Heart left ventricle (tissue), 16 donors: ENCODE data around the gene HLA-B. TPM values are rescaled to one million over a fixed set of nuclear protein-coding genes. Genes with fewer than 3 reads are reported as not detected.
"Not testable (repeated sequence)": the region's sequence is repeated elsewhere in the genome, so short reads cannot be mapped to it uniquely, and the experiment has no call there.

Experiments
- ATAC-seq, 4 donors: fragments of 200-7000 bp; cut with Tn5 transposase; one replicate each; pipeline ENCODE4 v1.9.1; 2020 to 2022; ENCODE audit warnings: moderate library complexity in 4 of 4, mild to moderate bottlenecking in 3 of 4, moderate number of reproducible peaks in 1 of 4
- DNase-seq, 5 donors: peaks; one replicate each; pipeline ENCODE4 v3.0.0-alpha.2; 2020
- H3K27ac ChIP-seq, 12 donors: fragments of 200-600 bp; sonication (generic) in 4 of 12; one replicate each; pipeline versions ENCODE4 v1.5.0 to v1.8.0; 2016 to 2022; ENCODE audit warnings: mild to moderate bottlenecking in 2 of 12
- H3K27me3 ChIP-seq, 9 donors: fragments of 200-600 bp; sonication (generic) in 2 of 9; one replicate each; pipeline versions ENCODE4 v1.5.1 to v1.8.0; 2016 to 2022; ENCODE audit warnings: mild to moderate bottlenecking in 3 of 9
- H3K36me3 ChIP-seq, 9 donors: fragments of 200-600 bp; sonication (generic) in 2 of 9; one replicate each; pipeline versions ENCODE4 v1.5.0 to v1.8.0; 2018 to 2022; ENCODE audit warnings: mild to moderate bottlenecking in 2 of 9
- H3K4me1 ChIP-seq, 12 donors: fragments of 200-600 bp; sonication (generic) in 4 of 12; one replicate each; pipeline versions ENCODE4 v1.5.0 to v1.8.0; 2016 to 2022; ENCODE audit warnings: mild to moderate bottlenecking in 3 of 12
- H3K4me3 ChIP-seq, 12 donors: fragments of 200-600 bp; sonication (generic) in 4 of 12; one replicate each; pipeline versions ENCODE4 v1.5.0 to v1.8.0; 2017 to 2022; ENCODE audit warnings: mild to moderate bottlenecking in 9 of 12, moderate library complexity in 4 of 12
- H3K9me3 ChIP-seq, 12 donors: fragments of 200-600 bp; sonication (generic) in 4 of 12; one replicate each; pipeline versions ENCODE4 v1.5.0 to v1.8.0; 2016 to 2022; ENCODE audit warnings: mild to moderate bottlenecking in 1 of 12
- POLR2A ChIP-seq, 2 donors: fragments of 450-650 bp; IDR thresholded peaks; one replicate each; pipeline ENCODE4 v1.6.1; 2017; ENCODE audit warnings: antibody characterized with exemption in 2 of 2, mild to moderate bottlenecking in 2 of 2, moderate library complexity in 2 of 2
- WGBS, 4 donors: extraction: QIAGEN DNeasy Blood & Tissue Kit in 2 of 4; methylation state at CpG; one replicate each; pipeline versions ENCODE4 v1.1.5 to v1.1.7; 2013 to 2018; 5-methylcytosine and 5-hydroxymethylcytosine counted together
- intact Hi-C, 10 donors: fragments of 100-400 bp; cut with DNase I; formaldehyde crosslinking; loops; one replicate each; pipeline versions ENCODE4 v1.11.1 to v1.14.2; 2022
- polyA plus RNA-seq, 2 donors: library from polyadenylated mRNA; stranded (reverse); fragments of 200-250 nt; gene quantifications; one replicate each; pipeline ENCODE4 v1.2.3, GENCODE V29; 2013
- total RNA-seq, 9 donors: library from RNA; depleted of rRNA in 2 of 9; stranded (reverse); fragments of >200 nt in 2 of 9; fragmentation: NEBNext Ultra II Directional in 3 of 9; extraction: Animal tissue kit (Norgen Biotek cat#: 25700) in 3 of 9; gene quantifications; one replicate each; pipeline versions ENCODE4 v1.1.0 to v1.2.4, GENCODE V29; 2016 to 2023
- TF ChIP-seq, protein P1 (sequence below), 12 donors: fragments of 200-600 bp; sonication (generic) in 4 of 12; IDR thresholded peaks; one replicate each; pipeline versions ENCODE4 v1.5.0 to v1.8.0; 2018 to 2022; ENCODE audit warnings: antibody characterized with exemption in 12 of 12, mild to moderate bottlenecking in 5 of 12
- donor health status: ischemic (EF 13 %, LVEDD 7.1; RV severe dilation, severe dysfunction).
- donor health status: healthy with polysubstance abuse.
- donor health status: DM: no; HTN: yes; CAD: no.
- donor health status: DM: no; HTN: no; CAD: no.
- donor health status: ischemic (EF 25% LVEDD 6.9; RV normal size, moderate dysfunction).
- donor health status: ischemic (EF 25% LVEDD 5.7; RV mildly dilated, moderate dysfunction).
- donor health status: healthy.
- donor health status: DM: yes; HTN: yes; CAD: no.
- donor health status: ischemic (EF 35%, LVEDD 5.7; RV mildly dilated, moderate dysfunction).
- donor health status: nonischemic (EF 11% LVEDD 7.7; RV severe dilation, severe dysfunction).
- donor health status: DM: yes; HTN: yes; CAD: no.
- donor health status: PGD.
- donor health status: ischemic (EF 29% LVEDD 5.4; RV normal size, mild dysfunction).
- donor health status: nonischemic (EF 23%, LVEDD 6.1; RV moderate dilation, normal function).

Gene HLA-B
- total and polyA plus RNA-seq, 11 donors = 235 to 2,858 (median 390) TPM

DNA sequence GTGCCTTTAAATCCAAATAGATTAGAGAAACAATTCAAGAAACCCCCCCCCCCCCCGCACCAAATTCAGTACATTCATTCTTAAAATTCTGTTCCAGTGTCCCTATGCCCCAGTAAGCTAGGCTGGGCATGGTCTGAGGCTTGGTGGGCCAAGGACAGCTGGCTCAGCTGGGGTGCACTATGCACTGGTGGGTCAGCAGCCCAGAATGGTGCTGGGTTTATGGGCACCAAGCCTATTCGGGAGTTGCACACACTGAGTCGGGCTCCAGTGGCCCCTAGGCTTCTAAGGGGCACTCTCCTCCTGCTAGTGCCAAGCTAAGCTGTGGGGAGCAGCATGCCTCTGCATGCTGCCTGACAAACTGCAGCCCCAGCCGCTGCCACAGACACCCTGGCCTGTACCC, 20.1 kb upstream of the HLA-B start:
- Histone ChIP-seq H3K27ac (no peak overlapping the region), H3K9me3 (peaks cover 0 to 6% (median under 1%) of the 10 kb centered on the region in 12 donors), H3K36me3 (no peaks in the 10 kb centered on the region), H3K4me3 (no peak overlapping the region), H3K4me1 (no peaks in the 10 kb centered on the region), H3K27me3 (peaks cover 0 to 56% (median 6%) of the 10 kb centered on the region in 9 donors)
- no peak for DNase-seq
- intact Hi-C loops = no loop called here
- no peak for ATAC-seq
- 31 to 58% (median 47%) methylated on average over 2 to 4 of the region's 4 CpGs for WGBS, 4 donors
- no peak for TF ChIP-seq POLR2A (IDR thresholded peaks at IDR 0.05)
- TF ChIP-seq, protein P1, sequence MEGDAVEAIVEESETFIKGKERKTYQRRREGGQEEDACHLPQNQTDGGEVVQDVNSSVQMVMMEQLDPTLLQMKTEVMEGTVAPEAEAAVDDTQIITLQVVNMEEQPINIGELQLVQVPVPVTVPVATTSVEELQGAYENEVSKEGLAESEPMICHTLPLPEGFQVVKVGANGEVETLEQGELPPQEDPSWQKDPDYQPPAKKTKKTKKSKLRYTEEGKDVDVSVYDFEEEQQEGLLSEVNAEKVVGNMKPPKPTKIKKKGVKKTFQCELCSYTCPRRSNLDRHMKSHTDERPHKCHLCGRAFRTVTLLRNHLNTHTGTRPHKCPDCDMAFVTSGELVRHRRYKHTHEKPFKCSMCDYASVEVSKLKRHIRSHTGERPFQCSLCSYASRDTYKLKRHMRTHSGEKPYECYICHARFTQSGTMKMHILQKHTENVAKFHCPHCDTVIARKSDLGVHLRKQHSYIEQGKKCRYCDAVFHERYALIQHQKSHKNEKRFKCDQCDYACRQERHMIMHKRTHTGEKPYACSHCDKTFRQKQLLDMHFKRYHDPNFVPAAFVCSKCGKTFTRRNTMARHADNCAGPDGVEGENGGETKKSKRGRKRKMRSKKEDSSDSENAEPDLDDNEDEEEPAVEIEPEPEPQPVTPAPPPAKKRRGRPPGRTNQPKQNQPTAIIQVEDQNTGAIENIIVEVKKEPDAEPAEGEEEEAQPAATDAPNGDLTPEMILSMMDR (IDR thresholded peaks at IDR 0.05) = no peak

DNA sequence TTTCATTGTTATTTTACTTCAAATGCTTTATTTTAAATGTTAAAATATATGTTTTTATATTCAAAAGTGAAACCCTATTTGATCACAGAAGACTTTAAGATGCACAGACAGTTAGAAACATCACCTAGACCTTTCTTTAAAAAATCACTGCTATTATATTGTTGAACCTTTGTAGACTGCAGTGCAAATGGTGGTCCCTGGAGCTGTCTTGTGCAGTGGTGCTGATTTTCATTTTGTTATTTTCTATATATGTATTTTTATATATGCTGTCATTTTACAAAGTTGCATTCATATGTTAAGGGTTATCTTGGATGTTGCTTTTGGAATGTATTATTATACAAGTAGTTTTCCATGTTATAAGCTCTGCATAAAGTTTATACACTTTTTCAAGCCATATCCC, 18.7 kb upstream of the HLA-B start:
- H3K4me1 ChIP-seq = no peaks in the 10 kb centered on the region
- intact Hi-C loops = no loop called here
- H3K9me3 ChIP-seq = peaks cover 0 to 9% (median 3%) of the 10 kb centered on the region in 12 donors
- TF ChIP-seq, protein P1 (IDR thresholded peaks at IDR 0.05) = no peak
- TF ChIP-seq POLR2A (IDR thresholded peaks at IDR 0.05) = no peak
- no peaks in the 10 kb centered on the region for H3K36me3 ChIP-seq
- H3K4me3 ChIP-seq = no peak overlapping the region
- H3K27me3 ChIP-seq = peaks cover 0 to 58% (median 6%) of the 10 kb centered on the region in 9 donors
- DNase-seq = no peak
- no peak for ATAC-seq
- no peak overlapping the region for H3K27ac ChIP-seq

DNA sequence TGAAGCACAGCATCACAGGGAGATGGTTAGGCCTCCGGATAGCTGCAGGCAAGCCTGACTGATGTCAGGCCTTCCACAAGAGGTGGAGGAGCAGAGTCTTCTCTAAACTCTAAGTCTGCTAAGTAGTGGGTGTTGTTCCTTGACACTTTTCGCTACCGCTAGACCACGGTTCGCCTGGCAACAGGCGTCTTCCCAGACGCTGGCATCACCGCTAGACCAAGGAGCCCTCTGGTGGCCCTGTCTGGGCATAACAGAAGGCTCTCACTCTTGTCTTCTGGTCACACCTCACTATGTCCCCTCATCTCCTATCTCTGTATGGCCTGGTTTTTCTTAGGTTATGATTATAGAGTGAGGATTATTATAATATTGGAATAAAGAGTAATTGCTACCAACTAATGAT, 17.1 kb upstream of the HLA-B start:
- DNase-seq, H3K4me1 ChIP-seq, H3K36me3 ChIP-seq, H3K4me3 ChIP-seq, H3K27ac ChIP-seq, intact Hi-C loops, H3K9me3 ChIP-seq, ATAC-seq: not testable (repeated sequence)
- peaks cover 0 to 53% (median 6%) of the 10 kb centered on the region in 9 donors for H3K27me3 ChIP-seq
- TF ChIP-seq, protein P1 (IDR thresholded peaks at IDR 0.05) = peak in 6 of 12 donors; percentile 9 to 56 (median 46)
- WGBS, 4 donors = 4 to 28% (median 23%) methylated on average over 4 to 8 of the region's 8 CpGs

DNA sequence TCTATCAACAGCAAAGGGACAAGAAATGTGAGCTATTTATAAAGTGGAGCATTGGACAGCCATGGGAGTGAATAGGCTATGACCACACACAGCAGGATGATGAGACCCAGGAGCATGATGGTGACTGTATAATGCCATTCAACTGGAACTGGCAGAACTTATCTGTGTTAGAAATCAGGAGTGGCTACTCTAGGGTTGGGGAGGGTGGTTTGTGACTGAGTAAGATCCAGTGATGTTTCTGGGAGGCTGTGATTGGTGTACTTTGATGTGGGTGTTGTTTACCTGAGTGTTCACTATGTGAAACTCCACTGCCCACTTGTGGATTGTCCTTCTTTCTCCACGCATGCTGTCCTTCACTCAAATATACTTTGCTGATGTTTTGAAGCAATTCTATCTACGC, 11.5 kb upstream of the HLA-B start:
- ATAC-seq (no peak), DNase-seq (no peak)
- no peak overlapping the region for H3K4me3 ChIP-seq
- intact Hi-C loops = loop anchor here in 7 of 10 donors (2.0 to 5.0 kb wide), 4 partner anchors 96 to 231 kb away; partner anchors contain the start of genes PSORS1C2 (in 5 of the 7) and HLA-C (in 2 of the 7)
- no peak overlapping the region for H3K27ac ChIP-seq
- TF ChIP-seq, protein P1 (IDR thresholded peaks at IDR 0.05) = no peak
- no peak for TF ChIP-seq POLR2A (IDR thresholded peaks at IDR 0.05)
- peaks cover 0 to 9% (median 3%) of the 10 kb centered on the region in 12 donors for H3K9me3 ChIP-seq
- H3K36me3 ChIP-seq = no peaks in the 10 kb centered on the region
- 79 to 82% (median 81%) methylated on average over 2 of the region's 2 CpGs for WGBS, 4 donors
- H3K27me3 ChIP-seq = peaks cover 0 to 48% (median 0%) of the 10 kb centered on the region in 9 donors
- peaks cover 0 to 8% (median 4%) of the 10 kb centered on the region in 12 donors for H3K4me1 ChIP-seq
